GM18909 (cell line): ENCODE results near the gene CCT6B.
"Not testable (repeated sequence)": the region's sequence is repeated elsewhere in the genome, so short reads cannot be mapped to it uniquely, and the experiment has no call there.

Experiments used
- ATAC-seq: cut with Tn5 transposase; IDR thresholded peaks from one replicate; pipeline ENCODE4 v1.9.1; 2021; ENCODE audit warnings: mild to moderate bottlenecking; ENCODE audit not compliant: unreplicated experiment, poor library complexity

The CCT6B gene, protein sequence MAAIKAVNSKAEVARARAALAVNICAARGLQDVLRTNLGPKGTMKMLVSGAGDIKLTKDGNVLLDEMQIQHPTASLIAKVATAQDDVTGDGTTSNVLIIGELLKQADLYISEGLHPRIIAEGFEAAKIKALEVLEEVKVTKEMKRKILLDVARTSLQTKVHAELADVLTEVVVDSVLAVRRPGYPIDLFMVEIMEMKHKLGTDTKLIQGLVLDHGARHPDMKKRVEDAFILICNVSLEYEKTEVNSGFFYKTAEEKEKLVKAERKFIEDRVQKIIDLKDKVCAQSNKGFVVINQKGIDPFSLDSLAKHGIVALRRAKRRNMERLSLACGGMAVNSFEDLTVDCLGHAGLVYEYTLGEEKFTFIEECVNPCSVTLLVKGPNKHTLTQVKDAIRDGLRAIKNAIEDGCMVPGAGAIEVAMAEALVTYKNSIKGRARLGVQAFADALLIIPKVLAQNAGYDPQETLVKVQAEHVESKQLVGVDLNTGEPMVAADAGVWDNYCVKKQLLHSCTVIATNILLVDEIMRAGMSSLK

GRCh38 chr17:34961093-34961911 lies at the start of gene CCT6B, which contains the start of gene ZNF830:
CCT6B (minus strand) TSS chr17:34961460; CDS start chr17:34961393, 67 bp downstream.
ZNF830 (plus strand) TSS chr17:34961540; CDS start chr17:34961567, 27 bp downstream.
- ATAC-seq = peak; percentile 94

DNA sequence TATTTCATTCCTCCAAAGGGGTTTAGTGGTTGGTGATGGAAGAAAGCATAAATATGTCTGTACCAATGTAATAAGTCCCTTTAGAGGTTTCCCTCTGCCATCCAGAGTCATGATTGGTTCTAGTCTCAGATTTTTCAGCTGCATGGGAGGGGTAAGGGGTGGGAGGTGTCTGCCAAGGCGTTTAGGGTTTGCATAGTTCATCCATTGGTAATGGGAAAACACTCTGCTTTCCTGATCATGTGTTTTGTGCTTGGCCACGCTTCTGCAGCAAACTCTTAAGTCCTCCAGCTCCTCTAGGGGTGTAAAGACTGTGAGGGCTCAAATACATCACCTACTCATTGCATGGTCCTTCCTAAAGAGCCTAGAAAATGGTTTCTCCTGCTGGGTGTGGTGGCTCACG lies 48.8 kb upstream of the CCT6B start:
- no peak for ATAC-seq

DNA sequence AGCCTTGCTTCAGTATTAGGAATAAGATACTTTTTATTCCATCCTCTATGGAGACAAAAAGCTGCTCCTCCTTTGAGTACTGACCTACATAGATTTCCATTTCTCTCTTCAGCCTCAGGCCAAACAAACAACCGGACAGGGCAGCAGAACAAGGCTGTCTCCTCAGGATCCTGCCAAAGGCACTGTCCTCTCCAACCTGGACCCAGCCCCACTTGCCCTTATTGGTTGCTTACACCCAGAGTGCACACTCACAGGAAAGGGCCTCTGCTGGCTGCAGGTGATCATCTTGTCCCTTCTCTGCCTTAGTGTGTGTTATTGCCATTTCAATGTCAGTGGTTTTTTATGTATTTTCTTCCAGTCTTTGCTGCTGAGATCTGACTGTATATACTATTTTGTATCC lies 45.7 kb upstream of the CCT6B start:
- ATAC-seq = no peak

GRCh38 chr17:35006345-35006744 lies 45.1 kb upstream of the CCT6B start:
- ATAC-seq = no peak

DNA sequence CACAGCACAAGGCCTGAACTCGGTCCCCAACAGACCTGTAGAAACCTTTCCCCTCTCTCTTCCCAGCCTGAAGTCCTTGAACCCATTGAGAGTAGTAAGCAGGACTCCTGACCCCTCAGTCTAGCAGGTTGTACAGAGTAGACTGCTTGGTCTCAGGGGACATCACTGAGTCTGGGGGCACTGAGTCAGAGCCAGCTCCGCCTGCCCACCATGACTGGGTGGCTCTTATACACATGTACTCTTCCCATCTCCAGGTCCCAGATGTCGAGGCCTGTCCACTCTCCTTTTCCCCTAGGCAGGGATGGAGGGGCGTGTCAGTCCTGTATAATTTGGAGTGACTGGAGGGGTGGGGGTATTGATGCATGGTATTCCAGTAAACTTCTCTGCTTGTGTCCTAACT lies 42.5 kb upstream of the CCT6B start:
- ATAC-seq = no peak

GRCh38 chr17:35002876-35003551 lies 41.8 kb upstream of the CCT6B start:
- no peak for ATAC-seq

GRCh38 chr17:35001549-35001948 lies 40.3 kb upstream of the CCT6B start:
- ATAC-seq = no peak

DNA sequence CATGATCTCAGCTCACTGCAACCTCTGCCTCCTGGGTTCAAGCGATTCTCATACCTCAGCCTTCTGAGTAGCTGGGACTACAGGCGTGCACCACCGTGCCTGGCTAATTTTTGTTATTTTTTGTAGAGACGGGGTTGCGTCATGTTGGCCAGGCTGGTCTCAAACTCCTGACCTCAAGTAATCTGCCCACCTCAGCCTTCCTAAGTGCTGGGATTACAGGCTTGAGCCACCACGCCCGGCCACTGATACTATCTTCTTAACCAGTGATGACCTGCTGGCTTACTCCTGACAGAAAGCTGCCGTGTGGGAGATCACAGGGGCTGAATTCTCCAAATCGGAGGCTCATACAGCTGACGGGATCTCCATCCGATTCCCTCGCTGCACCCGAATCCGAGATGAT lies 39.7 kb upstream of the CCT6B start:
- ATAC-seq = not testable (repeated sequence)

DNA sequence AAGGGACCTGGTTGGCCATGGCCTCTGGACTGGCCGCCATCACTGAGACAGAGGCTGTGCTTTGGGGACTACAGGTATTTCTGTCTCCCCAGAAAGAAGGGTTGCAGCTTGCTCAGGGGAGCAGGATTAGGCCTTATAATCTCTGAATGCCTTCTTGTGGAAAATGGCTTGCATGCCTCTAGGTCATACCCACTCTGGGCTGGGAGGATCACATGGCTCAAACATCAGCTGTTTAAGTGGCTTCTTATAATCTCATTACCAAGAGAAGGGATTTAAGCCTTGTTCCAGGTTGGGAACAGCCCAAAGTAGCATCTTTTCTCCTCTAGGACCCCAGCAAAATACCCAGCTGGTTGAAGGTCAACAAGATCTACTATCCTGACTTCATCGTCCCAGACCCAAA lies 38.2 kb upstream of the CCT6B start:
- no peak for ATAC-seq

DNA sequence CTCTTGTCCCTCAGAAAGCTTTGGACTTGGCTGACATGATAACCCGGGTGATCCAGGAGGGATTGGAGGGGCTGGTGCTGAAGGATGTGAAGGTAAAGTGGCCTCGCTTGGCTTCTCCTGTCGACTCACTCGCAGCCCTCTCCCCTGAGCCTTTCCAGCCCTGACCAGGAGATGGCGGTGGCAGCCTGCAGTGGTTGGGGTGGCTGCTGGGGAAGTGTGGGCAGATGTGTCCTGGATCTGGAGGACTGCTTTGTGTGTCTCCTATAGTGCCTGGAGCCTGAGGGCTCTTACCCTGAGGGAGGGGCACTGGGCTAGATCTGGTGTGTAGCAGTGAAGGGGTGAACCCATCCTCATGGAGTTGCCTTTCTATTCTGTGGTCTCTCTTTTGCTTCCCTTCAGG lies 36.9 kb upstream of the CCT6B start:
- no peak for ATAC-seq

DNA sequence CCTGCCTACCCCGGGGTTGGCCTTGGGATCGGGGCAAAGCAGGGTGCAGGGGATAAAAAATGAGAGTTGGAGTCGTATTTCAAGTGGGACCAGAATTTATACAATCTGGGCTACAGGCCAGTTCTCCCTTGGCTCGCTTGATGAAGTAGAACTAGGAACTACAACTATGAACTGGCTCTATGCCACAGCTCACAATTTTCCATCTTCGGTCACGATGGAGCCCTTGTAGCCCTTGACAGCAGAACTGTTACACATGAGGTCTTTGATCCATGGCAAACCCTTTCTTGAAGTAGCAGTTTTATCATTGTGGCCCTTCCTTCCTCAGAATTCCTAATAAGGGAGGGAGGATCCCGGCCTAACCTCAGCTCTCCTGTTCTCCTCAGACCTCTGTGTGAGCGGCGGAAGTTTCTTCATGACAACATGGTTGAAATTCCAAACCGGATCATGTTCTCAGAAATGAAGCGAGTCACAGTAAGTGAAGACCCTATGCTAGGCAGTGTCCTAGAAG lies 36.1 kb upstream of the CCT6B start:
- ATAC-seq = no peak

DNA sequence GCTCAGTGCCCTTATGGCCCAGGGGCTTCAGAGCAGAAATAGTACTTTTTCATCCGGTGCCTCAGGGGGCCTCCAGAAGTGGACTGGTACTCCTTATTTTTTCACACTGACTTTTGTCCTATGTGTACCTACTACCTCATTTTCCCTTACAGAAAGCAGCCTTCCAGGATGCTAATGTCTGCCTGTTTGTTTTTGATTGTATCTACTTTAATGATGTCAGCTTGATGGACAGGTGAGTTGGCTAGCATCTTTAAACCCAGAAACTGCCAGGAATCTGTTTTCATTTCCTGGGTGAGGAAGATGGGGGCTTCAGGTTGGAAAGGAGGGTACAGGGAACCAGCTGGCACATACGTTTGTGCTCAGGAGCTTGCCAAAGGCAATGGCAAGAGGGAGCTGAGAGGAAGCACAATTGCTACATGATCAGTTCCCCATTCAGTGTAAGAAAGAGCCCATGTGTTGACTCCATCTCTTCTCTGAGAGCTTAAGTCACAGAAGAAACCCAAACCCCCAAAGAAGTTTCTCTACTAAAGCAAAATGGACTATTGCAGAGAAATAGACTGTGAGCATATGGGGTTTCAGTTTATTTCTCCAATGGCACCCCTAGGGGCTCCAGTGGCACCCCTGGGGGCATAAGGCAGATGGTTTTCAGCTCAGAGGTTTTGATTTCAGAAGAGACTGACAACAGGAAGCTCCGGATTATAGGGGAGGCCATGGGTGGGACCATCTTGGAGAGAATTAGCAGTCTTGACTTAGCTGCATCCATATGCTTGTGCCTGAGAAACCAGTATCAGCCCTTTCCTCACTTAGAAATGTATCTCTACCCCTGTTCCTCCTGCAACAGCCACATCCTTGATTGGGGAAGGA lies 35.4 kb upstream of the CCT6B start:
- ATAC-seq = no peak

DNA sequence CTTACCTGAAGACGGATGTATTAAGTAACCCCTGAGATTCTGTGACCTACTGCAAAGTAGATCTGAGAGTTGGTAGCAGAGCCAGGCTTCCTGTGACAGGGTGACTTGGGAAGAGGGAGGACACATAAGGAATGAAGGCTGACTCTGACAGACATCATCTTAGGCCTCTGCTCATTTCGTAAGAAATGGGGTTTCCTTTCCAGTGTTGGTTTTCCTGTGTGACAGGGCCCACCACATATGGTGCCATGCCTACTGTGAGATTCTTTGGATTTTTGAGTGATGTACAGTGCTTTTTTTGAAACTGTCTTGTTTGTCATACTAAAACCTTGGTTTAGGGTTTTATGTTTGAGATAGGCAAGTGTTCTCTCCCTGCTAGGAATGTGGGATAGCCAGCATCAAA lies 31.8 kb upstream of the CCT6B start:
- ATAC-seq = no peak

DNA sequence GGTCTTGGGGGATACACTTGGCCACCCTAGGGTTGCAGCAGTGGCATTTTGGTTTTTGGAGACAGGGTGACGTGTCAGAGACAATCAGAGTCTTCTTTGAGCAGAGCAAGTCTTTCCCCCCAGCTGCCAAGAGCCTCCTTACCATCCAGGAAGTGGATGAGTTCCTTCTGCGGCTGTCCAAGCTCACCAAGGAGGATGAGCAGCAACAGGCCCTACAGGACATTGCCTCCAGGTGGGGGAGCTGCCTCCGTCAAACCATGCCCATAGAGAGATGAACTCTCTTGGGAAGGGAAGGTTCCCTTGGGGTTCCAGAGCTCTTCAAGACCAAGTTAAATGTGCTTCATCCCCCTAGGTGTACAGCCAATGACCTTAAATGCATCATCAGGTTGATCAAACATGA lies 30.3 kb upstream of the CCT6B start:
- ATAC-seq = no peak

DNA sequence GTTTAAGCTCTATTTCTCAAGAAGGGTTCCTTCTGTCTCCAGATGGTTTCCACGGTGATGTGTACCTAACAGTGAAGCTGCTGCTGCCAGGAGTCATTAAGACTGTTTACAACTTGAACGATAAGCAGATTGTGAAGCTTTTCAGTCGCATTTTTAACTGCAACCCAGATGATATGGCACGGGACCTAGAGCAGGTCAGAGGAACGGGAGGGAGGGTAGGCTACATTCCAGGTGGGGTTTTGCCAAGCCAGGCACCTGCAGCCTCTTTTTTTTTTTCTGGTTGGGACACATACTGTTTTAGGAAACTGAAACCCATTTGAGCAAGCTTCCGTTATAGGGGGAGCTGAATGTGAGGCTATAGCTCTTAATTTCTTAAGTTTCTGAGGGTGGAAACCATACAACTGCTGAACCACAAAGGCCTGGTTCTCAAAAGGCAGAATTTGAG lies 29.7 kb upstream of the CCT6B start:
- ATAC-seq = no peak

DNA sequence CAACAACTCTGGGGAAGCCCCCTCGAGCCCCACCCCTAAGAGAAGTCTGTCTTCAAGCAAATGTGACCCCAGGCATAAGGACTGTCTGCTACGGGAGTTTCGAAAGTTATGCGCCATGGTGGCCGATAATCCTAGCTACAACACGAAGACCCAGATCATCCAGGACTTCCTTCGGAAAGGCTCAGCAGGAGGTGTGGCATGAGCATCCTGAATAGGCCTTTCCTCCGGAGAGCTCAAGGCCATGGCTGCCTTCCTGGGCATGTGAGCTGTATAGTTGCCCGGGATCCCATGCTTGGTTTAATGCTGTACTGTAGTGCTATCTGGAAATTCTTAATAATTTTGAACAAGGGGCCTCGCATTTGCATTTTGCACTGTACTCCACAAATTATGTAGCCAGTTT lies 28.2 kb upstream of the CCT6B start:
- no peak for ATAC-seq

GRCh38 chr17:34988644-34989043 lies 27.4 kb upstream of the CCT6B start:
- no peak for ATAC-seq

DNA sequence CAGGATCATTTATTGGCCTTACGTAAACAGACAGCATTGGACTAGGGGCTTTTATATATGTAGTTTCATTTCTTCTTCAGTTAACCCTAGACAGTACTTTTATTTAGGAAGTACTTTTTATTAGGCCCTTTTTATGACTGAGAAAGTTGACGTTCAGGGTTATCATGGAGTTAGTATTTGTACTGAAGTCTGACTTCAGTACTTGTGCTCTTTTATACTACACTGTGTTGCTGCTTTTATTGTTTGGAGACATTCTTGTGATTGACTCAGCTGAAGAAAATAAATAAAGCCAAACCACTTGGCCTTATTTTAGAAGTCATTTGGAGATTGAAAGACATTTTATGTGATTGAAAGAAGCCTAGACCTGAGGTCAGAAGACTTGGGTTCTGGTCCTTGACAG lies 26.0 kb upstream of the CCT6B start:
- ATAC-seq = no peak

DNA sequence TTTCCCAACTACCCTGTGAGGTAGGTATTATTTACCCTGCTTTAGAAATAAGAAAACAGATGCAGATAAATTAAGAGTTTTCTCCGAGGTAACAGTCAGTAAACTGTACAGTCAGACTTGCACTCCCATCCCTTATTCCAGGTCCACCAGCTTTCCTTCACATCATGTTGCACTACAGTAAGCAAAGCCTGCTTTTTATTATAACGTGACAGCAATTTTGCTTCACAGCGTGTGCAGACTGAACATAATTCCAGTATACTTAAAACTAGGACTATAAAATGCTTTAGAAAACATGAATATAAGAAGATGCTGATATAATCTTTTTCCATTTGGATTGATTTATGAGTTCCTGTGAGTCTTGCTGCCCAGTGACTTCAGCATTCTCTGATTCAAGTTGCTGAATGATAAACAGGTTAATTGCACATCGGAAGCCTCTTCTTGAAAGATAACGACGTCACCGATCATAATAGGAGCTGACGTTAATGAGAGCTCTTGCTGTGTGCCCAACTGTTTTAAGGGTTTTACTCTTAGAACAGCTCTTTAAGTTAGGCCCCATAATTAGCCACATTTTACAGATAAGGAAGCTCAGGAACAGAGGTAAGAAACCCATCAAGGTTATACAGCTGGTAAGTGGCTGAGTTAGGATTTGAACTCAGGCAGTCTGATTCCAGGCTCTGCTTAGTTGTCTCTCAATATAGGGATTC lies 20.4 kb upstream of the CCT6B start:
- no peak for ATAC-seq
